Trophoblast cell (in vitro differentiated cells and primary cell): Measurements from ENCODE around the gene KAT7.

Experiments used
- DNase-seq, 2 donors: peaks; one replicate each; pipeline ENCODE4 v3.0.0-alpha.2; 2016
- H2AFZ ChIP-seq: 2 replicates; pipeline ENCODE4 v1.6.1; 2013; ENCODE audit warnings: low read length, moderate library complexity, mild to moderate bottlenecking; ENCODE audit not compliant: insufficient read depth, poor library complexity
- H2AK5ac ChIP-seq: 2 replicates; pipeline ENCODE4 v1.6.1; 2013; ENCODE audit warnings: mild to moderate bottlenecking, low read length
- H2BK120ac ChIP-seq: 2 replicates; pipeline ENCODE4 v1.6.1; 2013; ENCODE audit warnings: low read length, mild to moderate bottlenecking, moderate library complexity; ENCODE audit not compliant: insufficient read depth, poor library complexity
- H2BK12ac ChIP-seq: 2 replicates; pipeline ENCODE4 v1.6.1; 2013; ENCODE audit warnings: mild to moderate bottlenecking, low read length, moderate library complexity
- H2BK5ac ChIP-seq: 2 replicates; pipeline ENCODE4 v1.6.1; 2013; ENCODE audit warnings: low read length, low read depth, moderate library complexity, mild to moderate bottlenecking; ENCODE audit not compliant: poor library complexity
- H3K14ac ChIP-seq: 2 replicates; pipeline ENCODE4 v1.6.1; 2013; ENCODE audit warnings: mild to moderate bottlenecking, low read length
- H3K18ac ChIP-seq: 2 replicates; pipeline ENCODE4 v1.6.1; 2013; ENCODE audit warnings: mild to moderate bottlenecking, low read length
- H3K23ac ChIP-seq: 2 replicates; pipeline ENCODE4 v1.6.1; 2013; ENCODE audit warnings: low read length
- H3K27ac ChIP-seq: 2 replicates; pipeline ENCODE4 v1.5.1; 2013; ENCODE audit warnings: low read depth, mild to moderate bottlenecking, inconsistent platforms, low read length, moderate library complexity
- H3K27me3 ChIP-seq: 2 replicates; pipeline ENCODE4 v1.6.1; 2013; ENCODE audit warnings: inconsistent platforms, mild to moderate bottlenecking, low read length, moderate library complexity; ENCODE audit not compliant: insufficient read depth
- H3K36me3 ChIP-seq, 2 experiments: 1 replicate in 1 of 2; 2 replicates in 1 of 2; pipeline ENCODE4 v1.6.1; 2013; ENCODE audit warnings: low read length in 2 of 2, mild to moderate bottlenecking in 2 of 2, moderate library complexity in 1 of 2; ENCODE audit not compliant: insufficient read depth in 2 of 2, control insufficient read depth in 1 of 2
- H3K4ac ChIP-seq: 2 replicates; pipeline ENCODE4 v1.6.1; 2013; ENCODE audit warnings: low read depth, mild to moderate bottlenecking, low read length, moderate library complexity
- H3K4me1 ChIP-seq, 2 experiments: 1 replicate in 1 of 2; 2 replicates in 1 of 2; pipeline ENCODE4 v1.6.1; 2013; ENCODE audit warnings: low read length in 2 of 2, mild to moderate bottlenecking in 2 of 2, moderate library complexity in 1 of 2; ENCODE audit not compliant: insufficient read depth in 2 of 2, control insufficient read depth in 1 of 2
- H3K4me2 ChIP-seq: 2 replicates; pipeline ENCODE4 v1.6.1; 2013; ENCODE audit warnings: inconsistent platforms, mild to moderate bottlenecking, low read length, moderate library complexity
- H3K4me3 ChIP-seq: 2 replicates; pipeline ENCODE4 v1.5.1; 2013; ENCODE audit warnings: mild to moderate bottlenecking, low read depth, low read length, inconsistent platforms
- H3K79me1 ChIP-seq: one replicate; pipeline ENCODE4 v1.6.1; 2013; ENCODE audit warnings: low read length
- H3K79me2 ChIP-seq: 2 replicates; pipeline ENCODE4 v1.6.1; 2013; ENCODE audit warnings: low read length, mild to moderate bottlenecking; ENCODE audit not compliant: control insufficient read depth, insufficient read depth, poor library complexity
- H3K9ac ChIP-seq: 2 replicates; pipeline ENCODE4 v1.6.1; 2013; ENCODE audit warnings: mild to moderate bottlenecking, low read length
- H3K9me3 ChIP-seq: 2 replicates; pipeline ENCODE4 v1.6.1; 2013; ENCODE audit warnings: low read depth, mild to moderate bottlenecking, control low read depth, inconsistent platforms, low read length; ENCODE audit not compliant: insufficient read depth
- H4K12ac ChIP-seq: 2 replicates; pipeline ENCODE4 v1.6.1; 2013; ENCODE audit warnings: low read depth, mild to moderate bottlenecking, low read length, moderate library complexity
- H4K8ac ChIP-seq: 2 replicates; pipeline ENCODE4 v1.6.1; 2013; ENCODE audit warnings: low read depth, mild to moderate bottlenecking, low read length, moderate library complexity
- H4K91ac ChIP-seq: one replicate; pipeline ENCODE4 v1.6.1; 2013; ENCODE audit warnings: low read depth, mild to moderate bottlenecking, low read length, moderate library complexity
- WGBS: extraction: QIAGEN DNeasy Blood & Tissue Kit; methylation state at CpG from one replicate; pipeline ENCODE4 v1.1.7; 2013; ENCODE audit warnings: missing lambda C conversion rate; ENCODE audit not compliant: insufficient read length, insufficient coverage; ENCODE audit errors: extremely low coverage; 5-methylcytosine and 5-hydroxymethylcytosine counted together

KAT7 gene

DNA sequence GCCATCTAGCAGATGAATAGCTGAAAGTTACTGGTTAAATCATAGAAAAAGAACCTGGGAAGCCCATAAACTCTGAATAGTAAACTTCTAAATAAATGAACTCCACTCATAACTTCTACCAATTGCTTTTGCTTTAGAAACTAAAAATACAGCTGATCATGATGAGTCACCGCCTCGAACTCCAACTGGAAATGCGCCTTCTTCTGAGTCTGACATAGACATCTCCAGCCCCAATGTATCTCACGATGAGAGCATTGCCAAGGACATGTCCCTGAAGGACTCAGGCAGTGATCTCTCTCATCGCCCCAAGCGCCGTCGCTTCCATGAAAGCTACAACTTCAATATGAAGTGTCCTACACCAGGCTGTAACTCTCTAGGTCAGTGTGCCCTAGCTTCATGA lies 9.7 kb downstream of the KAT7 start:
- Histone ChIP-seq H2BK5ac (no peak overlapping the region), H3K18ac (no peak overlapping the region), H3K23ac (no peak overlapping the region), H3K4me2 (no peak overlapping the region), H2BK12ac (peak overlapping the region; percentile 37), H3K27me3 (no peaks in the 10 kb centered on the region), H3K9ac (no peak overlapping the region), H2BK120ac (no peak overlapping the region), H3K36me3 (peaks cover 22 to 32% of the 10 kb centered on the region in 2 experiments), H3K27ac (peak overlapping the region; percentile 2), H2AFZ (no peak overlapping the region), H3K79me2 (no peaks in the 10 kb centered on the region), H3K79me1 (no peaks in the 10 kb centered on the region), H4K8ac (no peak overlapping the region), H2AK5ac (no peak overlapping the region), H3K14ac (no peak overlapping the region), H3K4me3 (no peak overlapping the region), H4K91ac (no peak overlapping the region), H3K9me3 (no peaks in the 10 kb centered on the region), H3K4ac (no peak overlapping the region), H4K12ac (no peak overlapping the region), H3K4me1 (peaks cover 2 to 3% of the 10 kb centered on the region in 2 experiments)
- DNase-seq = no peak
- no CpG with 5 or more reads among the region's 8 CpGs for WGBS

DNA sequence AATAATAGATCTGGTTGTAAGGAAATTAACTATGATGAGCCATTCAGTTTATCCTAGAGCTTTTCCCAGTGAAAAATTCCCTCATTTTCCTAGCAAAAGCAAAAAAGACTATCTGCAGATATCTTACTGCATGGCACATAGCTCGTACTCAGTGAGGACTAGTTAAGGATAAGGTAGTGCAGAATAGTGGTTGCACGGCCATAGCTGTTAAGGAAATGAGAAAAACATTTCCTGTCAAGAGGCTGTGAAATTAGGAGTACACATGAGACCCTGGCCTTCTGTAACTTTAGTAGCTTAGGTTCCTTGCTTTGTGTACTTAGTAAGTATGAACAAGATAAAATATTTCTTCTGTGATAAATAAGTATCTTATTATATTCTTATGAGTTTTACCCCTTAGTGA lies 10.3 kb downstream of the KAT7 start:
- no CpG with 5 or more reads among the region's 2 CpGs for WGBS
- peaks cover 20 to 30% of the 10 kb centered on the region in 2 experiments for H3K36me3 ChIP-seq
- no peak overlapping the region for H3K14ac ChIP-seq
- H2BK5ac ChIP-seq = no peak overlapping the region
- H2AK5ac ChIP-seq = no peak overlapping the region
- no peaks in the 10 kb centered on the region for H3K79me1 ChIP-seq
- no peak overlapping the region for H3K23ac ChIP-seq
- H3K4me1 ChIP-seq = peaks cover 2 to 3% of the 10 kb centered on the region in 2 experiments
- H3K4me3 ChIP-seq = no peak overlapping the region
- no peak overlapping the region for H3K4me2 ChIP-seq
- DNase-seq = no peak
- no peak overlapping the region for H3K9ac ChIP-seq
- no peak overlapping the region for H3K4ac ChIP-seq
- H2AFZ ChIP-seq = no peak overlapping the region
- no peak overlapping the region for H4K12ac ChIP-seq
- no peak overlapping the region for H4K8ac ChIP-seq
- no peak overlapping the region for H2BK12ac ChIP-seq
- H3K18ac ChIP-seq = no peak overlapping the region
- H4K91ac ChIP-seq = no peak overlapping the region
- H3K27ac ChIP-seq = no peak overlapping the region
- no peaks in the 10 kb centered on the region for H3K9me3 ChIP-seq
- H2BK120ac ChIP-seq = no peak overlapping the region
- no peaks in the 10 kb centered on the region for H3K79me2 ChIP-seq
- no peaks in the 10 kb centered on the region for H3K27me3 ChIP-seq

GRCh38 chr17:49809056-49809455 lies 20.6 kb downstream of the KAT7 start:
- Histone ChIP-seq H2BK12ac (no peak overlapping the region), H3K27ac (no peak overlapping the region), H3K14ac (no peak overlapping the region), H2BK120ac (no peak overlapping the region), H2AK5ac (no peak overlapping the region), H3K18ac (no peak overlapping the region), H3K36me3 (peaks cover 19 to 26% of the 10 kb centered on the region in 2 experiments), H3K4me2 (no peak overlapping the region), H3K9me3 (no peaks in the 10 kb centered on the region), H2BK5ac (no peak overlapping the region), H3K79me2 (no peaks in the 10 kb centered on the region), H3K9ac (no peak overlapping the region), H3K4me3 (no peak overlapping the region), H4K8ac (no peak overlapping the region), H3K23ac (no peak overlapping the region), H3K4me1 (no peaks in the 10 kb centered on the region), H3K79me1 (no peaks in the 10 kb centered on the region), H3K4ac (no peak overlapping the region), H4K91ac (no peak overlapping the region), H2AFZ (no peak overlapping the region), H3K27me3 (no peaks in the 10 kb centered on the region), H4K12ac (no peak overlapping the region)
- DNase-seq = no peak
- WGBS = no CpG with 5 or more reads among the region's 4 CpGs

DNA sequence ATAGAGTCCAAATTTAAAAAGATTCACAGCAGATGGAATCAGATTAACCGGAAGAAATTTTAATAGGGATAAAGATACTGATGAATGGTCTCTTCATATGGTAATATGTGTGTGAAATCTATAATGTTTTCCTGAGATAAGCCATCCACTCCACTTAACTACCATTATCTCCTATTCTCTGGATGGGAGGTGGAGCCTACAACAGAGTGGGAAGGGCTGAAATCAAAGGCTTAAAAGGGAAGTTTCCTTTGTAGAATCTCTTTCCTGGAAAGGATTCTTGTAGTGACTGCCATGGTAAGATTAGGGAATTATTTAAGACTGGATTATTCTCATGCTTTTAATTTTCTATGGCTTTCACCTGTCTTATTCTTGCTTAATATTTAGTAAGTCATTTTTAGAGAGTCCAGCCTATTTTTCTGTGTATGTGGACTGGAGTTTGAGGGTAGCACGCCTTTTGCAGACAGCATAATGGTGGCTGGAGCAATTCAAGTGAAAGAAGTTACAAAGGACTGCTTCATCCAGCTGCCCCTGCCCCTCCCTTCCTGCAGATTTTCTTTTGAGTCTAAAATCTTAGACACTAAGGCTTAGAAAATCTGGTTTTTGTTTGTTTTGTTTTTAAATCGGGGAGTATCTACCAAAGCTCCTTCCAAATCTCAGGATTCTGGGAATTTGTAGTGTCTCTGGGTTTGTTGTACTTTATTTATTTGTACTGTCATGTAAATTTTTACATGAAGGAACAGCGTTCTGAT lies 26.5 kb downstream of the KAT7 start:
- Histone ChIP-seq H3K36me3 (peaks cover 21 to 22% of the 10 kb centered on the region in 2 experiments), H3K4ac (no peak overlapping the region), H2AK5ac (no peak overlapping the region), H4K91ac (no peak overlapping the region), H2BK120ac (no peak overlapping the region), H3K79me2 (no peaks in the 10 kb centered on the region), H4K8ac (no peak overlapping the region), H3K9me3 (no peaks in the 10 kb centered on the region), H3K9ac (no peak overlapping the region), H4K12ac (no peak overlapping the region), H3K79me1 (no peaks in the 10 kb centered on the region), H3K23ac (no peak overlapping the region), H3K4me1 (peaks cover 3 to 4% of the 10 kb centered on the region in 2 experiments), H3K18ac (no peak overlapping the region), H2BK12ac (no peak overlapping the region), H3K4me2 (no peak overlapping the region), H3K14ac (no peak overlapping the region), H2BK5ac (no peak overlapping the region), H2AFZ (no peak overlapping the region), H3K27ac (peak overlapping the region; percentile 64), H3K27me3 (no peaks in the 10 kb centered on the region), H3K4me3 (no peak overlapping the region)
- no peak for DNase-seq
- WGBS = no CpG with 5 or more reads among the region's 4 CpGs
